CD14-positive monocyte (primary cell): ENCODE data around the gene INPP4B. TPM values are rescaled to one million over a fixed set of nuclear protein-coding genes. Genes with fewer than 3 reads are reported as not detected.

Experiments
- DNase-seq, 3 donors: peaks; one replicate each; pipeline ENCODE4 v3.0.0-alpha.2; 2011 to 2022
- H2AFZ ChIP-seq: 2 replicates; pipeline ENCODE4 v1.6.0; 2012; ENCODE audit warnings: mild to moderate bottlenecking, low read depth, low read length, inconsistent platforms; ENCODE audit not compliant: insufficient read depth, poor library complexity, severe bottlenecking
- H3K27ac ChIP-seq, 2 donors: 1 replicate in 1 of 2; 2 replicates in 1 of 2; pipeline ENCODE4 v1.5.1; 2012 to 2013; ENCODE audit warnings: low read length in 2 of 2, control low read depth in 1 of 2, inconsistent platforms in 1 of 2, low read depth in 1 of 2, mild to moderate bottlenecking in 1 of 2
- H3K27me3 ChIP-seq, 2 donors: one replicate each; pipeline versions ENCODE4 v1.6.0 to v1.6.1; 2011 to 2013; ENCODE audit warnings: low read length in 2 of 2; ENCODE audit not compliant: control insufficient read depth in 2 of 2, insufficient read depth in 2 of 2
- H3K36me3 ChIP-seq, 2 donors: replicated peaks in 1 of 2; 1 replicate in 1 of 2; 2 replicates in 1 of 2; pipeline versions ENCODE4 v1.5.1 to v1.6.1; 2012 to 2013; ENCODE audit warnings: low read length in 2 of 2, control low read depth in 1 of 2, inconsistent platforms in 1 of 2, mild to moderate bottlenecking in 1 of 2; ENCODE audit not compliant: insufficient read depth in 2 of 2, control insufficient read depth in 1 of 2
- H3K4me1 ChIP-seq, 2 donors: 1 replicate in 1 of 2; 2 replicates in 1 of 2; pipeline versions ENCODE4 v1.5.1 to v1.6.1; 2012 to 2013; ENCODE audit warnings: low read length in 2 of 2, control low read depth in 1 of 2, inconsistent platforms in 1 of 2, mild to moderate bottlenecking in 1 of 2, moderate library complexity in 1 of 2; ENCODE audit not compliant: insufficient read depth in 2 of 2, control insufficient read depth in 1 of 2
- H3K4me2 ChIP-seq: replicated peaks from 2 replicates; pipeline ENCODE3; 2012; ENCODE audit warnings: low read length, moderate library complexity, mild to moderate bottlenecking; ENCODE audit not compliant: poor library complexity, severe bottlenecking; ENCODE audit errors: extremely low read depth
- H3K4me3 ChIP-seq, 3 experiments: fragments of 200-600 bp in 1 of 3; sonication (generic) in 1 of 3; replicated peaks in 1 of 3; 1 replicate in 2 of 3; 2 replicates in 1 of 3; pipeline ENCODE4 v1.5.1; 2011 to 2013; ENCODE audit warnings: low read length in 3 of 3, mild to moderate bottlenecking in 3 of 3, control low read depth in 2 of 3, low read depth in 2 of 3, inconsistent platforms in 1 of 3, moderate library complexity in 1 of 3
- H3K79me2 ChIP-seq: 2 replicates; pipeline ENCODE4 v1.6.0; 2012; ENCODE audit warnings: mild to moderate bottlenecking, control low read depth, inconsistent platforms, low read length, moderate library complexity; ENCODE audit not compliant: insufficient read depth
- H3K9ac ChIP-seq: 2 replicates; pipeline ENCODE4 v1.6.0; 2017; ENCODE audit warnings: low read length, mild to moderate bottlenecking; ENCODE audit not compliant: insufficient read depth, poor library complexity, severe bottlenecking
- H3K9me3 ChIP-seq, 2 donors: replicated peaks in 1 of 2; 1 replicate in 1 of 2; 2 replicates in 1 of 2; pipeline versions ENCODE4 v1.5.1 to v1.6.1; 2012 to 2013; ENCODE audit warnings: low read length in 2 of 2, control low read depth in 1 of 2; ENCODE audit not compliant: control insufficient read depth in 1 of 2, insufficient read depth in 1 of 2
- H4K20me1 ChIP-seq: 2 replicates; pipeline ENCODE4 v1.6.0; 2012; ENCODE audit warnings: mild to moderate bottlenecking, low read length, control low read depth, moderate library complexity; ENCODE audit not compliant: insufficient read depth
- H3K27ac Mint-ChIP-seq, 7 donors: one replicate each; pipeline ENCODE4 v1.8.0; 2020; ENCODE audit warnings: mild to moderate bottlenecking in 7 of 7, mixed read lengths in 7 of 7, moderate library complexity in 6 of 7, inconsistent platforms in 2 of 7
- H3K27me3 Mint-ChIP-seq, 3 donors: one replicate each; pipeline ENCODE4 v1.8.0; 2021 to 2022; ENCODE audit warnings: low read depth in 3 of 3, mild to moderate bottlenecking in 3 of 3, mixed read lengths in 3 of 3, moderate library complexity in 3 of 3, inconsistent platforms in 1 of 3
- H3K36me3 Mint-ChIP-seq, 2 donors: one replicate each; pipeline ENCODE4 v1.8.0; 2020; ENCODE audit warnings: mixed read lengths in 2 of 2, inconsistent platforms in 1 of 2, mild to moderate bottlenecking in 1 of 2
- H3K4me1 Mint-ChIP-seq: one replicate; pipeline ENCODE4 v1.8.0; 2020; ENCODE audit warnings: mild to moderate bottlenecking, mixed read lengths
- H3K4me3 Mint-ChIP-seq, 2 donors: one replicate each; pipeline ENCODE4 v1.8.0; 2020; ENCODE audit warnings: mild to moderate bottlenecking in 2 of 2, mixed read lengths in 2 of 2, moderate library complexity in 1 of 2
- H3K9me3 Mint-ChIP-seq, 7 donors: one replicate each; pipeline ENCODE4 v1.8.0; 2020 to 2022; ENCODE audit warnings: mixed read lengths in 7 of 7, mild to moderate bottlenecking in 6 of 7, moderate library complexity in 6 of 7, inconsistent platforms in 2 of 7
- WGBS: methylation state at CpG from one replicate; pipeline ENCODE4 v1.1.5; 2013; ENCODE audit warnings: missing lambda C conversion rate; ENCODE audit not compliant: insufficient coverage; 5-methylcytosine and 5-hydroxymethylcytosine counted together
- intact Hi-C, 2 donors: fragments of 100-400 bp; cut with micrococcal nuclease; formaldehyde crosslinking; loops; one replicate each; pipeline versions ENCODE4 v1.15.0 to v1.15.1; 2023
- polyA plus RNA-seq, 3 donors: library from polyadenylated mRNA; depleted of rRNA in 1 of 3; unstranded in 2 of 3; stranded (reverse) in 1 of 3; fragments of 300-500 nt in 2 of 3; fragments of >200 nt in 1 of 3; fragmentation: Illumina TruSeq in 2 of 3; gene quantifications; 1 replicate in 2 of 3; 2 replicates in 1 of 3; pipeline ENCODE4 v1.2.3, GENCODE V29; 2012 to 2021
- TF ChIP-seq, protein P1 (sequence below): fragments of 200-600 bp; IDR thresholded peaks from one replicate; pipeline ENCODE4 v1.8.0; 2022; ENCODE audit warnings: antibody characterized with exemption, mild to moderate bottlenecking

Gene INPP4B
- polyA plus RNA-seq, 3 donors = 0.13 to 0.38 (median 0.22) TPM

GRCh38 chr4:142823796-142824195, 22.3 kb downstream of the INPP4B start:
- H3K27ac ChIP-seq = no peak overlapping the region
- intact Hi-C loops = no loop called here
- peaks cover 0 to 1% (median 0%) of the 10 kb centered on the region in 3 donors for H3K27me3 Mint-ChIP-seq
- no CpG with 5 or more reads among the region's 1 CpG for WGBS
- H3K4me3 ChIP-seq = no peak overlapping the region
- H3K4me2 ChIP-seq = no peak overlapping the region
- no peaks in the 10 kb centered on the region for H3K79me2 ChIP-seq
- H3K9me3 Mint-ChIP-seq = peaks cover 0 to 17% (median 5%) of the 10 kb centered on the region in 7 donors
- H3K36me3 ChIP-seq = no peaks in the 10 kb centered on the region
- H3K27me3 ChIP-seq = no peaks in the 10 kb centered on the region
- H3K9ac ChIP-seq = no peak overlapping the region
- H3K27ac Mint-ChIP-seq = no peak overlapping the region
- H3K4me3 Mint-ChIP-seq = no peak overlapping the region
- peaks cover 5 to 7% of the 10 kb centered on the region in 2 donors for H3K9me3 ChIP-seq
- peaks cover 2% of the 10 kb centered on the region for H3K4me1 Mint-ChIP-seq
- H3K4me1 ChIP-seq = no peaks in the 10 kb centered on the region
- DNase-seq = no peak
- H3K36me3 Mint-ChIP-seq = no peaks in the 10 kb centered on the region
- TF ChIP-seq, protein P1, sequence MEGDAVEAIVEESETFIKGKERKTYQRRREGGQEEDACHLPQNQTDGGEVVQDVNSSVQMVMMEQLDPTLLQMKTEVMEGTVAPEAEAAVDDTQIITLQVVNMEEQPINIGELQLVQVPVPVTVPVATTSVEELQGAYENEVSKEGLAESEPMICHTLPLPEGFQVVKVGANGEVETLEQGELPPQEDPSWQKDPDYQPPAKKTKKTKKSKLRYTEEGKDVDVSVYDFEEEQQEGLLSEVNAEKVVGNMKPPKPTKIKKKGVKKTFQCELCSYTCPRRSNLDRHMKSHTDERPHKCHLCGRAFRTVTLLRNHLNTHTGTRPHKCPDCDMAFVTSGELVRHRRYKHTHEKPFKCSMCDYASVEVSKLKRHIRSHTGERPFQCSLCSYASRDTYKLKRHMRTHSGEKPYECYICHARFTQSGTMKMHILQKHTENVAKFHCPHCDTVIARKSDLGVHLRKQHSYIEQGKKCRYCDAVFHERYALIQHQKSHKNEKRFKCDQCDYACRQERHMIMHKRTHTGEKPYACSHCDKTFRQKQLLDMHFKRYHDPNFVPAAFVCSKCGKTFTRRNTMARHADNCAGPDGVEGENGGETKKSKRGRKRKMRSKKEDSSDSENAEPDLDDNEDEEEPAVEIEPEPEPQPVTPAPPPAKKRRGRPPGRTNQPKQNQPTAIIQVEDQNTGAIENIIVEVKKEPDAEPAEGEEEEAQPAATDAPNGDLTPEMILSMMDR = no peak
- no peaks in the 10 kb centered on the region for H4K20me1 ChIP-seq
- H2AFZ ChIP-seq = no peak overlapping the region

- 83% methylated on average over 3 of the region's 4 CpGs for WGBS
- H3K79me2 ChIP-seq = no peaks in the 10 kb centered on the region
- H3K4me2 ChIP-seq = no peak overlapping the region
- no peak overlapping the region for H3K4me3 Mint-ChIP-seq
- no peak overlapping the region for H3K27ac ChIP-seq
- no peaks in the 10 kb centered on the region for H4K20me1 ChIP-seq
- H3K4me3 ChIP-seq = no peak overlapping the region
- H2AFZ ChIP-seq = no peak overlapping the region
- no peak overlapping the region for H3K9ac ChIP-seq
- peaks cover 0 to 1% (median 0%) of the 10 kb centered on the region in 3 donors for H3K27me3 Mint-ChIP-seq
- TF ChIP-seq, protein P1 = no peak
- H3K27ac Mint-ChIP-seq = no peak overlapping the region
- intact Hi-C loops = no loop called here
- peaks cover 13% of the 10 kb centered on the region for H3K4me1 Mint-ChIP-seq
- H3K4me1 ChIP-seq = peaks cover 0 to 4% of the 10 kb centered on the region in 2 donors
- no peak for DNase-seq
- H3K27me3 ChIP-seq = no peaks in the 10 kb centered on the region
- H3K9me3 Mint-ChIP-seq = peaks cover 0 to 16% (median 5%) of the 10 kb centered on the region in 7 donors
- H3K36me3 Mint-ChIP-seq = no peaks in the 10 kb centered on the region
- H3K9me3 ChIP-seq = peaks cover 5 to 7% of the 10 kb centered on the region in 2 donors
- H3K36me3 ChIP-seq = no peaks in the 10 kb centered on the region
Observed at GRCh38 chr4:142818476-142818875, 27.6 kb downstream of the INPP4B start.
